GM19463 (cell line): ENCODE measurements around the gene C16orf74.

Experiments used
- ATAC-seq: cut with Tn5 transposase; IDR thresholded peaks from one replicate; pipeline ENCODE4 v1.9.1; 2021; ENCODE audit warnings: mild to moderate bottlenecking, moderate library complexity; ENCODE audit not compliant: unreplicated experiment

Gene C16orf74

GRCh38 chr16:85719605-85720301 lies 31.1 kb downstream of the C16orf74 start:
- no peak for ATAC-seq

GRCh38 chr16:85718682-85719081 lies 32.2 kb downstream of the C16orf74 start:
- no peak for ATAC-seq

- ATAC-seq, result no peak
Measured at GRCh38 chr16:85718153-85718477, 32.8 kb downstream of the C16orf74 start.

DNA sequence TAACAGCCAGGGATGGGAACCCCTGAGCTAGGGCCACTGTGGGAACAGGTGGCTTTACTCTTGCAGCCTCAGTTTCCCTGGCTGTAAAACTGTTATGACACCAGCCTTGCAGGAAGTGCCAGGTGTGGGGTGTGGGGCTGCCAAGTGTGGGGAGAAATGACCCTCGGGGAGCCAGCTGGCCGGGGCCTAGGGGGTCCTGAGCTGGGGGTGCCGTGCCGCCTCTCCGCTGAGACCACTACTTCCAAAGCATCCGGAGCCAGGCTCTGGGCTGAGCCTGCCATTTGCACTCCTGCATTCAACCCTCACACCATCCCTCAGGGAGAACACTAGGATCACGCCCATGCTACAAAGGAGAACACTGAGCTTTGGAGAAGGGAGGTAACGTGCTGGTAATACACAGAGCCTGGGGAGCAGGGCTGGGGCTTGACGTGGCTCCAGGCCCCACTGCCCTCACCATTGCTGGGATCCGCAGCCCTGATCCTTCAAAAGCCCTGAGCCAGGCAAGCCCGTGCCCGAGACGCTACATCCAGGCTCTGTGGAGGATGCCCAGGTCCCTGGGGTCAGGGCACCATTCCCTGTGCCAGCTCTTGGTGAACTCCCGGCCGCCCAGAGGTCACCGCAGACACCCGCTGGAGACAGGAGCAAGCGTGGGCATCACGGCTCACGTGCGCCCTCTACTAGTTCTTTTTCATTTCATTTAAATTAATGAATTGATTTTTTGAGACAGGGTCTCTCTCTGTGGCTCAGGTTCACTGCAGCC lies 33.3 kb downstream of the C16orf74 start:
- no peak for ATAC-seq

DNA sequence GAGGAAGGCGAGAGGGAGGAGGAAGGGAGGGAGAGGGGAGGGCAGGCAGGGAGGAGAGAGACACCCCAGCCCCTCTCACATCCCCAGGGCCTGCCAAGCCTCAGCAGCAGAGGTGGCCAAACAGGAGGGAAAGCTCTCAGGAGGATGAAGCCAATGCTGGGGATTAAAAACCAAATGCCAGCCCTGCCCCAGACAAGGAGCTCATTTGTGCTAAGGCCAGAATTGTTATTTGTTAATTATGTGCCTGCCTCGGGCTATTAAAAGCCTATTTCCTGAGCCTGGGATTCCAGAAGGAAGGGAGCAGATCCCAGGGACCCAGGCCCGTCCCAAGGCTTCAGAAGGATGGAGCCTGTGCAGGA lies 34.2 kb downstream of the C16orf74 start:
- ATAC-seq, result no peak

GRCh38 chr16:85716022-85716679 lies 34.7 kb downstream of the C16orf74 start:
- ATAC-seq, result no peak

GRCh38 chr16:85715169-85716021 lies 35.5 kb downstream of the C16orf74 start:
- ATAC-seq, result no peak

DNA sequence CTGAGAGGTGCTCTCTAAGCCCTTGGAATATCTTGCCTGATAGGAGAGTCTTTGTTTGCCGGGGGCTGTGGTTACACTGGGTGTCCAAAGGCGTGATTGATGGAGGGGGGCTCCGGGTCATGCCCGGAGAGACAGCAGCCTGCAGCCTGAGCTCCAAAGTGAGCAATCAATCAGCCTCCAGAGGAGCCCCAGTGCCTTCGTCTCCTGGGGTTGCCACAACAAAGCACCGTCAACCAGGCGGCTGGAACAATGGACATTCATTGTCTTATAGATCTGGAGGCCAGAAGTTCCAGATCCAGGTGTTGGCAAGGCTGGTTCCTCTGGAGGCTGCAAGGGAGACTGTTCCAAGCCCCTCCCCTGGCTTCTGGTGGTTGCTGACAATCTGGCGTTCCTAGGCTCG lies 38.1 kb downstream of the C16orf74 start:
- no peak for ATAC-seq

DNA sequence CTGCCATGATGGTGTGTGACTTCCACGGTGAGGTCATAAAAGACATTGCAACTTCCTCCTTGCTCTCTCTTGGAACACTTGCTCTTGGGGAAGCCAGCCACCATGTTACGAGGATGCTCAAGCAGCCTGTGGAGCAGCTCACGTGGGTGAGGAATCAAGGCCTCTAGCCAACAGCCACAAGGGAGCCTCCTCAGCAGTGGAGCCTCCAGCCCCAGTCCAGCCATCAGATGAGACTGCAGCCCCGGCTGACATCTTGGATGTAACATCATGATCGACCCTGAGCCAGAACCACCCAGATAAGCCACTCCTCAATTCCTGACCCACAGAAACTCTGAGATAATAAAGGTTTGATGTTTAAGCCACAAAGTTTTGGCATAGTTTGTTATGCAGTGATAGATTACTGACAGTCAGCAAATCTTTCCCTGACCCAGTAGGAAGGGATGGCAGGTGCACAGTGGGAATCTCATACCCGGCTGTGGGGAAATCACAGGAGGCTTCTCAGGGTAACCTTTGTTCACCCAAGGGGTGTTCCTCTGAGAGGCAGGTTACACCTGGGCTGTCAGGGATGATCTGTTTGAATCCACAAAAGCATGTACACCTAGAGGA lies 38.8 kb downstream of the C16orf74 start:
- ATAC-seq, result no peak

DNA sequence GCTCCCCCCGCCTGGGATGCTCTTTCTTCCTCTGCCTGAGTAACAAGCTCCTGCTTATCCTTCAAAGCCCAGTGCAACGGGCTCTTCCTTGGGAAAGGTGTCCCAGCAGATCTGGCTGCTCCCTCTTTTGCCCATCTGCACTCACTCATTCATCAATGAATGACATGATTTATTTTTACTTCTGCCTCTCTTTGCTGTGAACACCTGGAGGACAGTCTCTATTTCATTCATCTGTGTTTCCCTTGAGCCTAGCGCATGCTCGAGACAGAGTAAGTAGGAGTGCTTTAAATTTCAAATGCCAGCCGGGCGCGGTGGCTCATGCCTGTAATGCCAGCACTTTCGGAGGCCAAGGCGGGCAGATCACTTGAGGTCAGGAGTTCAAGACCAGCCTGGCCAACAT lies 40.2 kb downstream of the C16orf74 start:
- ATAC-seq, result no peak

DNA sequence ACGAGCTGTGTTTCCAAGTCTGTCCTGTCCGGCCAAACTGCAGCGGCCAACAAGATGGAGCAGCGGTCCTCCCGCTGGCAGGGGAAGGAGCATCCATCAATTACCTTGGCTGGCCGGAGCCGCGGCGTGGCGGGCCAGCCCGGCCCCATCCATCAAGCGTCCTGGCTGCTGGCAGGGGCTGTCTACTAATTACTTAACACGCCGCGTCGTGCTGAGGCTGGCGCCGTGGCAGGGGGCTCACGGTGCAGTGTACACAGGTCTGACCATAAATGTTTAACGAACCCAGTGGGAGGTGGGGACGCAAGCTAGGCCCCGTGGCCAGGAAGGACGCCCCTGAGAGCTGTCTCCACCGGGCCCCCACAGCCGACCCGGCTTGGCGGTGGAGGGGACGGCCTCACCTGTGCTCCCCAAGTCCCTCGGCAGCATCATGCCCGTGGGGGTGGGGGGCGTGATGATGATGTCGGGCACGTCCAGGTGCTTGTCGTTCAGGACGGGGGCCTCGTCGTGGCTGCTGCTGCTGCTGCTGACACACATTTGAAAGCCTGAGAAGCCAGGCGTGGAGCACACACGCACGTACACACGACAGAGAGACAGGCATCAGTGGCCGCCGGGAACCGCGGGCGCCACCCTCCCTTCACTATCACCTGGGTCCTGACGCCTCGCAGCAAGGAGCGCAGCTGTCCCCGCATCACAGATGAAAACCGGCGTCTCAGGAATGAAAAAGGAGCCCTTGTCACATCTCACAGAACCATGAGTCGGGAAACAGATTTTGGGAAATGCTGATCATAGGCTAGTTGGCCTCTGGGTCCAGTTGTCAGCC lies 40.9 kb downstream of the C16orf74 start:
- no peak for ATAC-seq

DNA sequence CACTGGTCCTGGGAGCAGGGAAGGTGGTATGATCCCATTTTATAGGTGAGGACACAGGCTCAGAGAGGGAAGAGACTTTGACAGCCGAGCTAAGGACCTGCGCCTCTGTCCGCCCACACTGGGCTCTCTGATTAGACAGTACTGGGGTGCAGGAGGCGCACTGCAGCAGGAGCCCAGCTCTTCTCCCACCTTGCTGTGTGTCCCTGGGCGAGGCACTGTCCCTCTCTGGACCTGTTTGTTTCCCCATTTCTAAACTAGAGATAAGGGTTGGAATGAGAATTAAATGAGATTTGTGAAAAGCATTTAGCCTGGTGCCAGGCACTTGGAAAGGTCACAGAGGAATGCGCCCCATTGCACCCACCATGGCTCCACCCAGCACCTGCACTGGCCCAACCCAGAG lies 42.6 kb downstream of the C16orf74 start:
- ATAC-seq, result no peak

DNA sequence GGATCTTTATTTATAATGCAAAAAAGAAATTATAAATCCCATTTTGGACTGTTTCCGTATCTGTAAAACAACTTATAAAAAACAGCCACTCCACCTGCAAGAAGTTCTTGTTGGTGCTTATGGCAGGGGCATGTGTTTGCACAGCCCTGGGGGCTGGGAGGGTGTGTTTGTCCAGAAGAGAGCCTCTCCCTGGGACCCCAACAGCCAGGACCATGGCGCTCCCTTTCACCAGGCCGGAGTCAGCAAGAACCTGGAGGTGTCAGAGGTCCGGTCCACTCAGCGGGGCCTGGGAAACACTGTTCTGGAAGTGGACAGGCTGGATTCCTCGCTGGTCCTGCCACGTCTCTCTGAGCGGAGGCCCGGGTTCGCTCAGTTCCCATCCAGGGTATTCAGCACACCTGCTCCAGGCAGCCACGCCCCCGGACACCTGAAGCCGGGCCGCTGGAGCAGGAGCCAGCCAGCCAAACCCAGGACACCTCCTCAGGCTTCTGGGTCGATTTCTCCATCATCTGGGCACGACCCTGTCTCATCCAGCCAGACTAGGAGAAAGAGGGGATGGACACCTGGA lies 43.3 kb downstream of the C16orf74 start:
- ATAC-seq, result no peak

DNA sequence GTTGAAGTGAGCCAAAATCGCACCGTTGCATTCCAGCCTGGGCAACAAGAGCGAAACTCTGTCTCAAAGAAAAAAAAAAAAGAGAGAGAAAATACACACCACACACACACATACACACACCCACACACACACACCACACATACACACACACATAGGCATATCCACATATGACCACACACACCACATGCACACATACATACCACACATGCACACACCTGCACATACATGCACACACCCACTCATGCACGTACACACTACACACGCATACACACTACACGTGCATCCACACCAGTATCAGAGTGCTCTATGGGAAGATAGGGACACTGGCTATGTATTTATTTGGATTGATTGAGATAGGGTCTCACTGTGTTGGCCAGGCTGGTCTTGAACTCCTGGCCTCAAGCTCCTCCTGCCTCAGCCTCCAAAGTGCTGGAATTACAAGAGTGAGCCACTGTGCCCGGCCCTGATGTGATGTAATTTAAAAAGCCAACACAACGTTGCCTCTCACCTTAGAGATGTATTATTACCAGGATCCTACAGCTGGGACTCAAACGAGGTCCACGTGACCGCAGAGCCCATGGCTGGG lies 44.4 kb downstream of the C16orf74 start:
- ATAC-seq, result no peak

DNA sequence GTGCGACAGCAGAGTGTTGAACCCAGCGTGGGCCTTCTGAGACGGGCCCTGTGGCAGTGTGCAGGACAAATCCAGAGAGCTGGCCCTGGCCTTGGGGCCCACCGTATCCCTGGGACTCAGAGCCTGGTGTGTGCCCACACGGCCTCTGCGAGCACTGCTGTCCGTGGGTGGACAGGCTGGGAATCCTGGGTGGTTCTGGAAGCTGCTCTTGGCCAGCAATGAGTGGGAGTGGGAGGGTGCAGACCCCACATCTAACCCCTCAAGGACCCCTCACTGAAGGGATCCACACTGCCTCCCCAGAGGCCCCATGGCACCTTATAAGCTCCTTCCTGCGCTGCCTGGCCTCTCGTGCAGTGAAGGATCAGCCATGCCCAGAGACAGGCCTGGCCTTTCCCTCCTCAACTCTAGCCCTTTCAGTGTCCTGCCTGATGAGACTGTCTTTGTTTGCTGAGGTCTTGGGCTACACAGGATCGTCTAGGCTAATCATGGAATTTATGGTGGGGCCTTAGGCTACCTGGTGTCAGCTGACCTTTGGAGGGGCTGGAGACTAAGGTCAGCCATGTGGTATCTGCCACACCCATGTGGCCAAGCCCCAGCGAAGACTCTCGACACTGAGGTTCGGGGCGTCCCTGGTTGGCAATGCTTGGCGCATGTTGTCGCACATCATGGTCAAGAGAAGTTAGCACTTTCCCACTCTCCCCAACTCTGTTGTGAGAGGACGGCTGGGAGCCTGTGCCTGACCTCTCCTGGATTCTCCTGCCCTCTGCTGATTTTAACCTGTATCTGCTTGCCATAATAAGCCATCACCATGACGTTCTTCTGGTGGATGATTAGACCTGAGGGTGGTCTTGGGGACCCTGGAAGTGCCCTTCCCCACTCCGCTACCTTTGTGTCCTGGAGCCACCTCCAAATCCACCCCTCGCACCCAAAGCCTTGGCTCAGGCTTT lies 45.7 kb downstream of the C16orf74 start:
- ATAC-seq, result no peak

DNA sequence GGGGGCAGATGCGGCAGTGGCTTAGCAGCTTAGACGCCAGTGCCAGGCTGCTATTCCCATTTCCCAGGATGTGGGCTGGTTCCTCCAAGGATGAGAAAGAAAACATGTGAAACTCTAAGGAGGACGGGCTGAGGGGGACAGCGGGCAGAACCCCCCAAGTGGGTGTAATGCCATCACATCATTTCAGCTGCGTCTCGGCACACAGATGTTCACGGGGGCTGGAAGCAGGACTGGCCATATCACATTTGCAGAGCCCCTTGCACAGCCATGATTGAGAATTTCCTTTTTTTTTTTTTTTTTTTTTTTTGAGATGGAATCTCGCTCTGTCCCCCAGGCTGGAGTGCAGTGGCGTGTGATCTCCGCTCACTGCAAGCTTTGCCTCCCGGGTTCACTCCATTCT lies 46.9 kb downstream of the C16orf74 start:
- no peak for ATAC-seq

GRCh38 chr16:85699628-85700027 lies 51.3 kb downstream of the C16orf74 start:
- no peak for ATAC-seq

DNA sequence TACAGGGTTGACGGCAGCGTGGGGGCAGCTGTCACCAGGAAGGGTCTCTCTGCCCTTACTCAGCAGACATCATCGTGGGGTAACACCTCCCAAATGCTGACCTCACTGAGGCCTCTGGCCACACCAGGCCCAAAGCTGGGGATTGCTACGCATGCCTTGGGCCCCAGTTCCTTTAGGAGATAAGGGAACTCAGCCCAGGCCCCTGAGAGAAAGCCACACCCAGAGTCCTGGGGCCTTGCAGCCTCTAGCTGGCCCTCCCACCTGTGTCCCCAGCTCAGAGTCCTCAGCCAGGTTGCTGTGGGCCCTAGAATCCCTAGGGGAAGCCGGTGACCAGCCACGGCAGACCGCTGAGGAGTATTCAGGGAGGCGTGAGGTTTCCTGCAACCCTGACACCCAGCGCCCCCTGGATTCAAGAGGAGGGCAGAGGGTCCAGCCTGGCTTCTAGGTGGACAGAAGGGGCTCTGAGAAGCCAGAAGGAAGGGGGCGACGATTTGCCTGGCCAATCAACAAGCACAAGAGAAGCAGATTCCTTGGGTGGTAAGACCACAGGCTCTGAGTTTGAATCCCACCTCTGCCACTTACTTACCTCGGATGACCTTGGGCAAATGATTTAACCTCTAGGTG lies 51.8 kb downstream of the C16orf74 start:
- ATAC-seq, result no peak
